K562 (cell line): Measurements from ENCODE around the gene PEX11A. TPM values are rescaled to one million over a fixed set of nuclear protein-coding genes. Genes with fewer than 3 reads are reported as not detected.
"Not testable (repeated sequence)": the region's sequence is repeated elsewhere in the genome, so short reads cannot be mapped to it uniquely, and the experiment has no call there.

Experiments
- ATAC-seq: fragments of 200-7000 bp; cut with Tn5 transposase; 3 replicates; pipeline ENCODE4 v1.9.1; 2020; ENCODE audit warnings: moderate library complexity
- BruUV-seq: library from RNA; stranded (reverse); fragments of 400-500 nt; replicated peaks from 2 replicates; lab custom pipeline; 2021; lab: Mats Ljungman, UMichigan
- CTCF ChIA-PET: fragments of 300-600 bp; formaldehyde crosslinking; extraction: SDS; loops from one replicate; lab custom pipeline; 2021; ENCODE audit warnings: low intra/inter-chr PET ratio; lab: Yijun Ruan, JAX
- POLR2A ChIA-PET: fragments of 300-600, 350-650 bp; sonication (Branson Sonifier 250); formaldehyde crosslinking; extraction: SDS; loops from one replicate; lab custom pipeline; 2021; ENCODE audit warnings: antibody characterized with exemption, inconsistent platforms; lab: Yijun Ruan, JAX
- DNase-seq, 4 experiments: peaks; one replicate each; pipeline versions ENCODE4 v3.0.0 to v3.0.0-alpha.2; 2011 to 2018; ENCODE audit warnings: low spot score in 3 of 4, mixed read lengths in 3 of 4; ENCODE audit errors: extremely low read depth in 1 of 4
- FAIRE-seq: peaks from 2 replicates; lab custom pipeline; 2011; peaks lifted over from hg19 to GRCh38; lab: Jason Lieb, UNC
- H2AFZ ChIP-seq: 2 replicates; pipeline ENCODE4 v1.6.0; 2011; ENCODE audit warnings: low read depth, low read length, control low read depth, inconsistent platforms
- H3K27ac ChIP-seq: fragments of 200-600 bp; 3 replicates; pipeline ENCODE4 v1.8.0; 2011; ENCODE audit warnings: low read depth, mild to moderate bottlenecking, control low read depth, inconsistent platforms, low read length, moderate library complexity, mixed read lengths; ENCODE audit errors: extremely low read depth
- H3K27me3 ChIP-seq, 2 experiments: fragments of 300-600 bp in 1 of 2; 2 replicates in 1 of 2; 3 replicates in 1 of 2; pipeline versions ENCODE4 v1.6.0 to v1.8.0; 2011; ENCODE audit warnings: inconsistent platforms in 2 of 2, low read length in 2 of 2, mild to moderate bottlenecking in 1 of 2, mixed read lengths in 1 of 2, moderate library complexity in 1 of 2; ENCODE audit not compliant: control insufficient read depth in 2 of 2, insufficient read depth in 2 of 2
- H3K36me3 ChIP-seq: fragments of 300-600 bp; 3 replicates; pipeline ENCODE4 v1.8.0; 2011; ENCODE audit warnings: mild to moderate bottlenecking, low read length, inconsistent platforms; ENCODE audit not compliant: control insufficient read depth, insufficient read depth
- H3K4me1 ChIP-seq, 2 experiments: fragments of 200-600 bp in 1 of 2; replicated peaks in 1 of 2; 2 replicates in 1 of 2; 3 replicates in 1 of 2; pipeline versions ENCODE4 v1.5.1 to v1.8.0; 2011; ENCODE audit warnings: inconsistent platforms in 2 of 2, low read length in 2 of 2, mild to moderate bottlenecking in 1 of 2, mixed read lengths in 1 of 2, moderate library complexity in 1 of 2; ENCODE audit not compliant: control insufficient read depth in 2 of 2, insufficient read depth in 2 of 2
- H3K4me2 ChIP-seq: 2 replicates; pipeline ENCODE4 v1.6.1; 2011; ENCODE audit warnings: low read length, control low read depth, inconsistent platforms, mixed read lengths; ENCODE audit not compliant: insufficient read depth
- H3K4me3 ChIP-seq: fragments of 200-600 bp; sonication (generic), shearing (Covaris generic); 2 replicates; pipeline ENCODE4 v1.5.1; 2016; ENCODE audit warnings: control low read depth, inconsistent platforms
- H3K79me2 ChIP-seq: fragments of 200-600 bp; 3 replicates; pipeline ENCODE4 v1.8.0; 2011; ENCODE audit warnings: low read length, inconsistent platforms; ENCODE audit not compliant: control insufficient read depth, insufficient read depth
- H3K9ac ChIP-seq, 2 experiments: 2 replicates each; pipeline versions ENCODE4 v1.6.0 to v1.6.1; 2011; ENCODE audit warnings: low read depth in 2 of 2, low read length in 2 of 2, control low read depth in 1 of 2, inconsistent platforms in 1 of 2, mild to moderate bottlenecking in 1 of 2, mixed read lengths in 1 of 2; ENCODE audit not compliant: insufficient read depth in 1 of 2
- H3K9me1 ChIP-seq: one replicate; pipeline ENCODE4 v1.6.0; 2011; ENCODE audit warnings: inconsistent platforms, mild to moderate bottlenecking, low read length, moderate library complexity; ENCODE audit not compliant: control insufficient read depth, insufficient read depth
- H3K9me3 ChIP-seq: replicated peaks from 2 replicates; pipeline ENCODE4 v1.5.1; 2011; ENCODE audit warnings: low read depth, low read length, inconsistent platforms; ENCODE audit not compliant: control insufficient read depth, insufficient read depth
- H4K20me1 ChIP-seq: replicated peaks from 2 replicates; pipeline ENCODE4 v1.6.1; 2011; ENCODE audit warnings: low read length, inconsistent platforms, mixed read lengths; ENCODE audit not compliant: control insufficient read depth, insufficient read depth
- BRD4 ChIP-seq: fragments of 200-600 bp; sonication (generic); IDR thresholded peaks from 2 replicates; pipeline ENCODE4 v1.6.1; 2017; ENCODE audit warnings: inconsistent platforms
- FOXO4 ChIP-seq: fragments of 450-650 bp; formaldehyde crosslinking; IDR thresholded peaks from 2 replicates; pipeline ENCODE4 v1.4.0; 2020; ENCODE audit warnings: mild to moderate bottlenecking, moderate library complexity
- GABPA ChIP-seq: fragments of 200-800 bp; sonication (Bioruptor generic); conservative IDR thresholded peaks from 2 replicates; pipeline ENCODE4 v1.6.1; 2016; ENCODE audit warnings: low read depth, missing genetic modification characterization, missing compliant biosample characterization
- GATAD2B ChIP-seq: fragments of 450-650 bp; IDR thresholded peaks from 2 replicates; pipeline ENCODE4 v1.6.1; 2017; ENCODE audit warnings: mild to moderate bottlenecking, borderline replicate concordance
- LARP7 ChIP-seq: fragments of 450-650 bp; IDR thresholded peaks from 2 replicates; pipeline ENCODE4 v1.6.1; 2016
- NRF1 ChIP-seq, 2 experiments: fragments of 450-650 bp; IDR thresholded peaks in 1 of 2; conservative IDR thresholded peaks in 1 of 2; 2 replicates each; pipeline ENCODE4 v1.6.1; 2014; ENCODE audit warnings: mild to moderate bottlenecking in 2 of 2
- RBFOX2 ChIP-seq: fragments of 200-400 bp; formaldehyde crosslinking; IDR thresholded peaks from 2 replicates; pipeline ENCODE4 v1.6.1; 2017; ENCODE audit warnings: low read depth, mild to moderate bottlenecking, low read length, moderate library complexity
- SETDB1 ChIP-seq: IDR thresholded peaks from one replicate; pipeline ENCODE4 v1.6.1; 2012; ENCODE audit warnings: low read length, control low read depth, inconsistent platforms
- SOX6 ChIP-seq: fragments of 450-650 bp; IDR thresholded peaks from 2 replicates; pipeline ENCODE4 v1.6.1; 2014; ENCODE audit warnings: mild to moderate bottlenecking
- WGBS: fragments of 100-300 bp; shearing (Covaris generic); methylation state at CpG from one replicate; pipeline ENCODE4 v1.1.6; 2016; ENCODE audit warnings: low coverage, mixed read lengths; ENCODE audit not compliant: insufficient coverage; ENCODE audit errors: missing lambda C conversion rate; 5-methylcytosine and 5-hydroxymethylcytosine counted together
- in situ Hi-C: fragments of 300-500 bp; cut with MboI; formaldehyde crosslinking; loops from 4 replicates; pipeline ENCODE4 v1.15.0; 2018; ENCODE audit warnings: inconsistent platforms, mixed read lengths
- intact Hi-C: fragments of 100-400 bp; cut with micrococcal nuclease; formaldehyde crosslinking; loops from 2 replicates; pipeline ENCODE4 v1.14.2; 2022
- polyA plus RNA-seq, 8 experiments: library from polyadenylated mRNA; depleted of rRNA in 4 of 8; stranded (reverse) in 5 of 8; unstranded in 3 of 8; fragments of >200 nt; fragmentation: Nextera tagmentation in 2 of 8; fragmentation: Illumina TruSeq in 1 of 8; extraction: Ambion mirVana in 2 of 8; extraction: Trizol in 1 of 8; gene quantifications; 2 replicates each; pipeline versions ENCODE4 v1.2.1 to v1.2.3, GENCODE V29; 2011 to 2014; ENCODE audit warnings: inconsistent platforms in 1 of 8, missing spikeins in 1 of 8
- total RNA-seq, 7 experiments: library from RNA; depleted of rRNA in 6 of 7; stranded (reverse); fragments of >200 nt in 6 of 7; fragmentation: Illumina TruSeq in 2 of 7; extraction: Trizol in 2 of 7; gene quantifications; 2 replicates each; pipeline versions ENCODE4 v1.2.1 to v1.2.3, GENCODE V29; 2011 to 2021; ENCODE audit warnings: low replicate concordance in 1 of 7

Gene PEX11A
- total and polyA plus RNA-seq, 9 of the 15 experiments (the other 6 are each of a cell fraction or from before 2014, with no cell fraction given) = not detected

- H3K4me2 ChIP-seq, ATAC-seq, BruUV-seq, CTCF ChIA-PET, DNase-seq, H3K27ac ChIP-seq, H3K9me3 ChIP-seq, H4K20me1 ChIP-seq, H3K9ac ChIP-seq, POLR2A ChIA-PET, H3K9me1 ChIP-seq, H2AFZ ChIP-seq, H3K4me3 ChIP-seq, in situ Hi-C loops, H3K36me3 ChIP-seq, FAIRE-seq, H3K79me2 ChIP-seq, H3K4me1 ChIP-seq, intact Hi-C loops: not testable (repeated sequence)
- peaks cover 17 to 22% of the 10 kb centered on the region in 2 experiments; a peak in 4 of 5 replicates for H3K27me3 ChIP-seq
- WGBS = 39% methylated on average over 15 of the region's 15 CpGs
These were observed 651 bp downstream of the PEX11A start for GRCh38 chr15:89689930-89690275.

GRCh38 chr15:89686522-89686921 is 4.0 kb downstream of the PEX11A start:
- in situ Hi-C loops = no loop called here
- H2AFZ ChIP-seq = no peak overlapping the region
- ChIA-PET CTCF (no interaction called here), POLR2A (interaction anchor here (0.7 kb wide), 1 partner anchor 65 kb away, joined by 3 read pairs; no protein-coding TSS in a partner anchor)
- H3K9me1 ChIP-seq = no peaks in the 10 kb centered on the region
- DNase-seq (no peak), ATAC-seq (no peak), FAIRE-seq (no peak)
- peaks cover 0 to 9% of the 10 kb centered on the region in 2 experiments; a peak in 2 of 5 replicates for H3K4me1 ChIP-seq
- H3K79me2 ChIP-seq = no peaks in the 10 kb centered on the region
- H4K20me1 ChIP-seq = no peaks in the 10 kb centered on the region
- no TSS peak for BruUV-seq
- no peaks in the 10 kb centered on the region for H3K36me3 ChIP-seq
- no peak for TF ChIP-seq BRD4
- no peak for TF ChIP-seq SETDB1
- TF ChIP-seq GATAD2B = no peak
- no peak for TF ChIP-seq FOXO4 (CRISPR knock-in tag)
- no peak for TF ChIP-seq SOX6
- TF ChIP-seq LARP7 = no peak
- no peak for TF ChIP-seq NRF1 (conservative IDR thresholded peaks at IDR 0.05 in 1 of 2, IDR thresholded peaks at IDR 0.05 in 1 of 2)
- no peak for TF ChIP-seq GABPA
- no peak for TF ChIP-seq RBFOX2
- no peak overlapping the region for H3K9ac ChIP-seq
- no peak overlapping the region for H3K4me2 ChIP-seq
- H3K27ac ChIP-seq = no peak overlapping the region
- intact Hi-C loops = no loop called here
- H3K4me3 ChIP-seq = no peak overlapping the region
- H3K9me3 ChIP-seq = no peaks in the 10 kb centered on the region
- H3K27me3 ChIP-seq = peaks cover 17 to 39% of the 10 kb centered on the region in 2 experiments; a peak in 4 of 5 replicates
